GM19328 (cell line): Measurements from ENCODE around the gene CACNA1I.

Experiments used
- ATAC-seq: cut with Tn5 transposase; IDR thresholded peaks from one replicate; pipeline ENCODE4 v1.9.1; 2021; ENCODE audit warnings: mild to moderate bottlenecking, moderate library complexity; ENCODE audit not compliant: unreplicated experiment

CACNA1I gene

DNA sequence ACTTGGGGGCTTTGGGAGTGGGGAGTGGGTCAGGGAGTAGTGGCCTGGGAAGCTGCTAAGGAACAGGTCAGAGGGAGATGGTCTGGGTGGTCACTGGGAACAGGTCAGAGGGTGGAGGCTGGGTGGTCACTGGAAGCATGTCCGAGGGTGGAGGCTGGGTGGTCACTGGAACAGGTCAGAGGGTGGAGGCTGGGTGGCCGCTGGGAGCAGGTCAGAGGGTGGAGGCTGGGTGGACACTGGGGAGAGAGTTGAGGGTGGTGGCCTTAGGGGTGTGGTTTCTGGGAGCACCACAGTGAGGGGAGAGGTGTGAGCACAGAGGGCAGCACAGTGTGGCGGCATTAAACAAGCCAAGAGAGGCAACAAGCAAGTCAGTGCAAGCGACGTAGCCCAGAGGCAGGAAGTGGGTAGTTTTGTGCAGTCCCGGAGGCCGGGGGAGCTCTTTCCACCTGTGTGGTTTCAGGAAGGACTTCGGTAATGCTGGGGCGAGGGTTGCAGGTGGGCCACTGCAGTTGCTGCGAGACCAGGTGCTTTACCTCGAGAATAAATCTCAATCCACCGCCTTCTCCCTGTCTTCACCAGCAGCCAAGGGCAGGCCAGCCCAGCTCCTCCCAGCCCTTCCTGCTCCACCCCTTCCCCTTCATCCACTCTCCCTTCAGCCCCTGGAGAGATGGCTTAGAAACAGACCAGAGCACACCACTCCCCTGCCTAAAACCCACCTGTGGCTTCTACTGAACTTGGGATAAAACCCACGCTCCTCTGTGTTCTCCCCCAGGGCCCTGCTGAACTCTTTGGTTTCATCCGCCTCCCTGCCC lies 3.2 kb upstream of the CACNA1I start:
- no peak for ATAC-seq

GRCh38 chr22:39568278-39568981 lies 2.1 kb upstream of the CACNA1I start:
- no peak for ATAC-seq

DNA sequence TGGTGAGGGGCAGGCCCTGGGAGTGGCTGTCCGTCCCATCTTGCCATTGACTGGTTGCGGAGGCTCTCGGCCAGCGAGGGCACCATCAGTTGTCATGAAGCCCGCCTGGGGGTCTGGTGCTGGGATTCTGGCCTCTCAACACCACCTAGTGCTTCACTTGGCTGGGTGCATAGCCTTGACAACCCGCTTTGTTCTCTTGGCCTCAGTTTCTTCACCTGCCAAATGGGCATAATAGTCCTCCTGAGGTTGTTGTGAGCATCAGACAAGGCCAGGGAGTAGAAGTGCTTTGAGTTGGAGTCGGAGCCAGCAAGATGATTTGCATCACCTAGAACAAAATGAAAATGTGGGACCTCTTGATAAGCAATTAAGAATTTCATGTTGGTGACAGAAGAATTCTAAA lies 1.5 kb upstream of the CACNA1I start:
- ATAC-seq = no peak

DNA sequence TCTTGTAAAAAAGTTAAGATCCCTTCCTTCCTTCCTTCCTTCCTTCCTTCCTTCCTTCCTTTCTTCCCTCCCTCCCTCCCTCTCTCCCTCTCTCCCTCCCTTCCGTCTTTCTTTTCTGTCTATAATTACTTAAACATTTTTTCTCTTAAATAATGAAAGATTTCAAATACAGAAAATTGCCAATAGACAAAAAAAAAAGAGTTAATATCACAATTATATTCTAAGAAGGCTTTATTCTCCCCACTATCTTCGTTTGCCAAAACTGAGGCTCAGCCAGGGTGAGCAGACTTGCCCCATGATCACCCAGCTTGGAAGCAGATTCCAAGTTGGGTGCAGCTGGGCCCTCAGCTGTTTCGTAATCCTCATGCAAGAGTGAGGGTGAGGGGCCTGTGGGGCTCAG lies 327 bp upstream of the CACNA1I start:
- no peak for ATAC-seq

GRCh38 chr22:39571538-39571937 lies 985 bp downstream of the CACNA1I start:
- ATAC-seq = no peak

GRCh38 chr22:39574779-39575551 lies 4.4 kb downstream of the CACNA1I start:
- no peak for ATAC-seq

DNA sequence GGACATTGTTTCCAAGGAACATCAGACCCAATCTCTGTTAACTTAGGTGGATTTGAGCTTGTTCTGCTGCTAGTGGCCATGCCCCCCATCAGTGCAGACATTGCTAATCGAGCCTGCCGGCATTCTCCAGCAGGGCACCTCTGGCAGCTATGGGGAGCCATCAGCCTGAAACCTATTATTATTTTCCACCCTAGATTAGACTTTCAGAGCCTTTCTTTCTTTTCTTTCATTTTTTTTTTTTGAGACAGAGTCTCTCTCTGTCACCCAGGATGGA lies 4.9 kb downstream of the CACNA1I start:
- no peak for ATAC-seq

DNA sequence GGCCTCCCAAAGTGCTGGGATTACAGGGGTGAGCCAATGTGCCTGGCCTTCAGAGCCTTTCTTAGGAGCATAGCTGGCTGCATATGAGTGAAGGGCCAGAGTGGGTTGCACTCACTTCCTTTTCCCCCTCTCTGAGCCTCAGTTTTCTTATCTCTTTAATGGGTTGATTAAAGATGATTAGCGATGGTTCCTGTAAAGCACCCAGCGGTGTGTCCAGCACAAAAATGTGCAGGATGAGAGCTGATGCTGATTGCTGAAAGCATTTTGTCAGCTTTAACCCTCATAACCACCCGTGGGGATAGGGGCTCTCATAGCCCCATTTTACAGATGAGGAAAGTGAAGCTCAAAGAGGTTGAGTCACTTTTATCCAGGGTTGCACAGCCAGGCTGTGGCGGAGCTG lies 5.5 kb downstream of the CACNA1I start:
- ATAC-seq = no peak

DNA sequence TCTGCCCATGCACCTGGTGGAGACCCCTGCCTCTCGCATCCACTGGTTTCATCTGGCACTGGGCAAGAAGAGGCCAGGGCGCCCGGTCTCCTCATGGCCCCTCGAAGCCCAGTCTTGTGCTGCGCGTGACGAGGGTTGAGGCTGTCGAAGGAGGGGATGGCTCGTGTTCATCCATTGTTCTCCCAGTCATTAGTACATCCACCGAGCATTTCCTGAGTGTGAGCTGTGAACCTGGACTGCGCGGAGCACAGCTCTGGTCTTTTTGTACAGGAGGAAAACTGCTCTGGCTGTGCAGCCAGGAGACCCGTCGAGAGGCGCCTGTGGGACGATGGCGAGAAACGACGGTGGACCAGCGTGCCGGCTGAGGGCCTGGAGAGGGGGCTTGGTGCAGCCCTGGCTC lies 6.8 kb downstream of the CACNA1I start:
- no peak for ATAC-seq

DNA sequence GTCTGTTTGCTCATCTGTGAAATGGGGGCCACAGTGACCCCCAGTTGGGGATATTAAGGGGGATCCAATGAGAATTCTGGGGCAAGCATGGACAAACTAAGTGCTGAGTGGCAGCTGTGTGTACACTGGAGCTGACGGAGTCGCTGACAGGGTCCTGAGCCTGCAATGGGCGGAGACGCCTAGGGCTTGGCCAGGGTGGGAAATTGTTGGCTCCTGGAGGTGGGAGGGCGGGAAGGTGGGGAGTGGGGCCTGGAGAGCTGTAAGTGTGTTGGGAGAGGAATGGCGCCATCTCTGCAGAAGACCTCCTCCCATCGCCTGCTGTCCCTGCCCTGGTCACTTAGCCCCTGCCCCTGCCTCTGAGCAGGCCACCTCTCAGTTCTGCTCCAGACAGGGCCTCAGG lies 7.3 kb downstream of the CACNA1I start:
- ATAC-seq = no peak

DNA sequence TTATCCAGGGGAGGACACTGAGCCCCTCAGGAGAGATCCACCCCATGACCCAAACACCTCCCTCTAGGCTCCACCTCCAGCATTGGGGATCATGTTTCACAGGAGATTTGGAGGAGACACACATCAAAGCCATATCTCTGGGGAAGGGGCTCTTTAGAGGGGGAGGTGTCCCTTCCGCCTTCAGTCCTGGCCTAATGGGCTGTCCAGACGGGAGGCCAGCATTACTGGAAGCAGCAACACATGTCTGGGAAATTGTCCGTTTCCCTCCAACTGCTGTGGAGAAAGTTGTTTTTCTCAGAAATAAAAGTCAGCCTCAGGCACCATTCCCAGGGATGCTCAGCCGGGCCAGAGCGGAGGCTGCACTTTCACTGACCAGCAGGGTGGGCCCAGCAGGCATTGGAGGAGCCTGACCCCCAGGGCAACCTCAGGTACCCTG lies 9.5 kb downstream of the CACNA1I start:
- ATAC-seq = no peak

GRCh38 chr22:39580795-39581194 lies 10.2 kb downstream of the CACNA1I start:
- ATAC-seq = no peak

GRCh38 chr22:39581303-39581702 lies 10.8 kb downstream of the CACNA1I start:
- ATAC-seq = no peak

DNA sequence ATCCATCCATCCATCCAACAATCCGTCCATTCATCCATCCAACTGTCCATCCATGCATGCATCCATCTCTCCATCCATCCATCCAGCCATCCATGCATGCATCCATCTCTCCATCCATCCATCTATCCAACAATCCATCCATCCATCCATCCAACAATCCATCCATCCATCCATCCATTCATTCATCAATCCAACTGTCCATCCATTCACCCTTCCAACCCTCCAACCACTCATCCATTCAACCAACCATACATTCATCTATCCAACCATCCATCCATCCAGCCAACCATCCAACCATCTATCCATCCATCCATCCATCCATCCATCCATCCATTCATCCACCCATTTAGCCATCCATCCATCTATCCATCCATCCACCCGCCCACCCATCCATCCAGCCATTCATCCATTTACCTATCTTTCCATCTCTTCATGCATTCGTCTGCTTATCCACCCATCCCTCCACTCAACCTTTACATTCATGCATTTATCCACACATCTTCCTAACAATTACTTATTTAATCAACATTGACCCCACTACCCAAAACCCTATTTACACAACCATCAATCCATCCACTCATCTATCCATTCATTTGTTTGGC lies 12.6 kb downstream of the CACNA1I start:
- ATAC-seq = no peak

DNA sequence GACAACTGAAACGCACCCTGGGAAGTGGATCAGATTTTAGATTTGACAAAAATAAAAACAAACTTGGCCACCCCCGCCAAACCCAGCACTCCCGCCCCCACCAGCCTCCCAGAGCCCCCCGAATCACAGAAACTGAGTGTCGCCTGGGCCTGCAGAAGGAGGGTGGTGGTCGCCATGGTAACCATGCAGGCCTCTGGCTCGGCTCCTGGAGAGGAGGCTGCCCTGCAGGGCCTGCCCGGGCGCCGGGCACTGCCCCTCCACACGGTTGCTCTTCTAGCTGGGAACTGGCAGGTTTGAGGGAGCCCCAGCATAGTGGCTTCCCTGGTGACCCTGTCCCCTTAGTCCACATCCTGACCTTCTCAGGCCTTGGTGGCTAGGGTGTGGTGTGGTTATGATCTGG lies 19.3 kb downstream of the CACNA1I start:
- no peak for ATAC-seq

DNA sequence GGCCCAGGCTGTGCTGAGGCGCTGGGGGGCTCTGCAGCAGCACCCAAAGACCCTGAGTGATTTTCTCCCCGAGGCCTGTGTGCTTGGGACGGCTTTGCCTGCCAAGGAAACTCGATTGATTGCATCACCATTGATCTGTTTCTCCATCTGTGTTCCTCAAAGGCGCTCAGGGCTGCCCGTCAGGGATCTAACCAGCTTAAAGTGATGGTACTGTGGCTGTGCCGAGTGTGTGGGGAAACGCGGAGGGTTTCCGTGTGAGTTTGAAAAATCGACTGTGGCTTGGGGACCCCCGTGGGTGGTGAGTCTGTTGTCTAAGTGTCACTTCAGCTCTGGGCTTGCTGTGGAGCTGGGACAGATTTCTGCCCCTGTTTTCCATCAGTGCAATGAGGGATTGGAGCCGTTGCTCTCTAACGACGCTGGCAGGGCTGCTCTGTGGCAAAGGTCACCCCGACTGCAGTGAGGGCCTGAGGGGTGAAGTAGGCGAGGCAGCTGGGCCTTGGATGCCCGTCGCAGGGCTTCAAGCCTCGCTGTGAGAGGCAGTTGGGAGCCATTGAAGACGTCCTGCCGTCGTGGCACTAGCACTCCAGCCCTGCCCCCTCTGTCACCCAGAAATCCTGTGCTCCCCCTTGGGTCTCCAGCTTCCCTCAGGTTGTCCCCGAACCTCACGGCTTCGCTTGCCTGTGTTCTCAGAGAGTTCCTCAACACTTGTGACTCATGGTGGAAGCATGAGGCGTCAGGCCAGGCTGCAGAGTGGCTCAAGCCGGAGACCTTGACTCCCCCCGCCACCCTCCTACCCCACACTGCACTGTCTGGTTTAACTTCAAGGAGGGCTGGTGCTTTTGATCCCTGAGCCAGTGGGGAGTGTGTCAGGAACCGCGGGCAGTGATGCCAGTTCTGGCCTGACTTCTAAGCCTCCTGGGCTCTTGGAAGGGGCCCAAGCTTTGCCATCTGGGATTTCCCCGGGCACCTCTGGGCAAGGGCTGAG lies 21.8 kb downstream of the CACNA1I start:
- ATAC-seq = no peak

DNA sequence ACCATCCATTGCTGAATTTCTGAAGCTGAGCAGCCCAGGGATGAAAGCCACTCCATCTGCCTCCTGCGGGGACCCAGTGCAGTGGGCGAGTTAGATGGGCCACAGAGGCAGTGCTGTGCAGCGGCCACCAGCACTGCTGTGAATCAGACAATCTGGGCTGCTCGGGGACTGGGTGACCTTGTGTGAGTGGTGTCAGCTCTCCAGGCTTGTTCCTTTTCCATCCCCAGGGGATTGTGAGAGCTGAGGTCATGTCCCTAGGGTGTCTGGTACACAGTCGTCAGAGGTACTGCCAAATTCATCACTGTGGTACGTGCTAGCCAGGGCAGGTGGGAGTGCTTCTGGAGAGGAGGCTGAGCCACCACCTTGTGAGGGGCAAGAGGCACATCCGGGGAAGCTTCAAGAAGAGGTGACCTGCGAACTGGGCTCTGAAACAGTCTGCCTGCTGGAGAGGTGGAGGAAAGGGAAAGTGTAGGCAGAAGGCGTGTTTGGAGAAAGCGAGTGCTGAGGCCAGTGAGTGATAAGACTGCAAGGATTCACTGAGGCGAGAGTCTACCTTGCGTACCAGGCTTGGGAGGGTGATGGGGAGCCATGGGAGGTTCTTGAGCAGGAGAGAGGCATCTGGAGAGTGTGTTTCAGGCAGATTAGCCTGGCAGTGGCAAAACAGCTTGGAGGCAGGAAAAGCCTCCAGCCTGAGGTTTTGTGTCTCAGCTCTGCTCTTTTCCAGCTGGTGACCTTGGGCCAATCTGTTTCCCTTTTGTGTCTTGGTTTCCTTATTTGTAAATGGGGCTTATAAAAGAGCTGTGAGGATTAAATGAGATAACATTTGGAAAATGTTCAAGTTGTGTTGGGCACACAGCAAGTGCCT lies 22.7 kb downstream of the CACNA1I start:
- ATAC-seq = no peak

DNA sequence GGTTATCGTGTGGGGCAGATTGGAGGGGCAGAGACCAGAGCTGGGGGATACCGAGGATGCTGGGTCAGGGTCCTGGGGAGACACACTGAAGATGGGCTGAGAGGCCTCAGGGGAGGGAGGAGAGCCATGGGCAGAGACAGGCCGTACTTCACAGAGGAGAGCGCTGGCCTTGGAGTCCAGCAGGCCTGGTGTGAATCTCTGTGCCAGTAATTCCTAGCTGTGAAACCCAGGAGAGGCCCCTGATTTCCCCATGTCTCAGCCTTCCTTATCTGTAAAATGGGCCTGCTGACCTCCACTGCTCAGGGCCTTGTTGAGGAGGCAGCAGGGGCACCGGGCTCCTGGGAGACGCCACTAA lies 23.4 kb downstream of the CACNA1I start:
- ATAC-seq = no peak

GRCh38 chr22:39594411-39594810 lies 23.9 kb downstream of the CACNA1I start:
- ATAC-seq = no peak
